ENCODE data around the gene PXDN.

DNA sequence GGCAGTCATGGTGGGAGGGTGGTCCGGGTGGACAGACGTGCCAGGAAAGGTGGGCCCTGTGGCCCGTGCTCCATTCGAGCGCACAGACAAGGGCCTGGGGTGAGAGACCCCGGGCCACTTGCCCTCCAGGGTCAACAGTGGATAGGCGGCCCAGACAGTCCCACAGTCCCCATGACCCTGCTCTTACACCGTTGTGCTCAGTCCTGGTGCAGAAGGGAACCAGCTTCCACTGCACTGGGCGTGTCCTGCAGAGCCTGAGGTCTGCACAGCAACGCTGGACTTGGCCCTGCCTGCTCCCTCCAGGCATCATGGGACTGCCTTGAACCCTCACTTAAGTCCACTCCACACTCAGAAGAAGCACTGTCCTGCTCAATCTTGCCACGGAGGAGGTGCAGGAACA is 52.0 kb downstream of the PXDN start:
- TF ChIP-seq, protein P1, sequence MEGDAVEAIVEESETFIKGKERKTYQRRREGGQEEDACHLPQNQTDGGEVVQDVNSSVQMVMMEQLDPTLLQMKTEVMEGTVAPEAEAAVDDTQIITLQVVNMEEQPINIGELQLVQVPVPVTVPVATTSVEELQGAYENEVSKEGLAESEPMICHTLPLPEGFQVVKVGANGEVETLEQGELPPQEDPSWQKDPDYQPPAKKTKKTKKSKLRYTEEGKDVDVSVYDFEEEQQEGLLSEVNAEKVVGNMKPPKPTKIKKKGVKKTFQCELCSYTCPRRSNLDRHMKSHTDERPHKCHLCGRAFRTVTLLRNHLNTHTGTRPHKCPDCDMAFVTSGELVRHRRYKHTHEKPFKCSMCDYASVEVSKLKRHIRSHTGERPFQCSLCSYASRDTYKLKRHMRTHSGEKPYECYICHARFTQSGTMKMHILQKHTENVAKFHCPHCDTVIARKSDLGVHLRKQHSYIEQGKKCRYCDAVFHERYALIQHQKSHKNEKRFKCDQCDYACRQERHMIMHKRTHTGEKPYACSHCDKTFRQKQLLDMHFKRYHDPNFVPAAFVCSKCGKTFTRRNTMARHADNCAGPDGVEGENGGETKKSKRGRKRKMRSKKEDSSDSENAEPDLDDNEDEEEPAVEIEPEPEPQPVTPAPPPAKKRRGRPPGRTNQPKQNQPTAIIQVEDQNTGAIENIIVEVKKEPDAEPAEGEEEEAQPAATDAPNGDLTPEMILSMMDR (conservative IDR thresholded peaks at IDR 0.05; ENCODE audit: low read depth, low read length) = no peak
- no peak for TF ChIP-seq FOS (IDR thresholded peaks at IDR 0.05; ENCODE audit: low read depth, low read length)
- no peak for TF ChIP-seq RCOR1 (IDR thresholded peaks at IDR 0.05; ENCODE audit: insufficient replicate concordance, low read length)
- TF ChIP-seq POLR2A (IDR thresholded peaks at IDR 0.05; ENCODE audit: low read depth, low read length) = no peak
- no peak for TF ChIP-seq CEBPB (IDR thresholded peaks at IDR 0.05; ENCODE audit: low read depth, low read length)
